ENCODE measurements around the gene RAB6B. TPM values are rescaled to one million over a fixed set of nuclear protein-coding genes. Genes with fewer than 3 reads are reported as not detected.

RAB6B gene
- polyA plus RNA-seq, 1 donor from 2014 or later, result 57.5 TPM

- Histone ChIP-seq H2AFZ (ENCODE audit: low read depth, low read length) (peak within 1 kb of the TSS; percentile 75), H3K27me3 (ENCODE audit: insufficient read depth, low read depth, low read length) (no peaks in the 10 kb centered on the region), H3K79me2 (replicated peaks; ENCODE audit: insufficient read depth, low read length) (peaks cover 5% of the 10 kb centered on the region), H3K9me3 (ENCODE audit: low read length) (no peaks in the 10 kb centered on the region), H3K9ac (ENCODE audit: low read length) (peak within 1 kb of the TSS; percentile 74), H4K20me1 (ENCODE audit: insufficient read depth) (no peaks in the 10 kb centered on the region), H3F3A (ENCODE audit: insufficient read depth, low read length, poor library complexity, severe bottlenecking) (no peaks in the 10 kb centered on the region), H3K36me3 (ENCODE audit: insufficient read depth, low read length) (no peaks in the 10 kb centered on the region), H3K4me3 (ENCODE audit: low read length) (peak within 1 kb of the TSS; percentile 90), H3K4me2 (ENCODE audit: low read length) (peak within 1 kb of the TSS; percentile 84), H3K9me2 (ENCODE audit: insufficient read depth, low read length) (no peaks in the 10 kb centered on the region), H3K27ac (ENCODE audit: low read length) (peak within 1 kb of the TSS; percentile 59)
- TF ChIP-seq TAF1 (IDR thresholded peaks at IDR 0.05; ENCODE audit: low read depth) (peak; percentile 79), CTCF (IDR thresholded peaks at IDR 0.05; ENCODE audit: poor library complexity, severe bottlenecking) (peak; percentile 1), EP300 (conservative IDR thresholded peaks at IDR 0.05; ENCODE audit: poor library complexity, severe bottlenecking) (no peak), POLR2AphosphoS5 (IDR thresholded peaks at IDR 0.05) (peak; percentile 86), MXI1 (conservative IDR thresholded peaks at IDR 0.05; ENCODE audit: poor library complexity, severe bottlenecking) (peak; percentile 99), RAD21 (conservative IDR thresholded peaks at IDR 0.05) (peak; percentile 23)
These were observed 89.8 kb downstream of the RAB6B start, which contains the start of gene SRPRB for GRCh38 chr3:133805702-133806475. SRPRB (plus strand) TSS chr3:133805815; CDS start chr3:133805849, 34 bp downstream.

GRCh38 chr3:133805384-133805701 lies 90.3 kb downstream of the RAB6B start:
- Histone ChIP-seq H3K9ac (ENCODE audit: low read length) (no peak overlapping the region), H3K9me2 (ENCODE audit: insufficient read depth, low read length) (no peaks in the 10 kb centered on the region), H3K9me3 (ENCODE audit: low read length) (no peaks in the 10 kb centered on the region), H3K4me2 (ENCODE audit: low read length) (peak overlapping the region; percentile 60), H3K79me2 (replicated peaks; ENCODE audit: insufficient read depth, low read length) (peaks cover 5% of the 10 kb centered on the region), H3F3A (ENCODE audit: insufficient read depth, low read length, poor library complexity, severe bottlenecking) (no peaks in the 10 kb centered on the region), H3K36me3 (ENCODE audit: insufficient read depth, low read length) (no peaks in the 10 kb centered on the region), H2AFZ (ENCODE audit: low read depth, low read length) (peak overlapping the region; percentile 75), H3K27me3 (ENCODE audit: insufficient read depth, low read depth, low read length) (no peaks in the 10 kb centered on the region), H3K4me3 (ENCODE audit: low read length) (peak overlapping the region; percentile 90), H3K27ac (ENCODE audit: low read length) (no peak overlapping the region), H4K20me1 (ENCODE audit: insufficient read depth) (no peaks in the 10 kb centered on the region)
- no peak for TF ChIP-seq SMC3 (conservative IDR thresholded peaks at IDR 0.05; ENCODE audit: poor library complexity)
- no peak for TF ChIP-seq MXI1 (conservative IDR thresholded peaks at IDR 0.05; ENCODE audit: poor library complexity, severe bottlenecking)
- no peak for TF ChIP-seq EZH2 (IDR thresholded peaks at IDR 0.05; ENCODE audit: borderline replicate concordance, insufficient read depth, low read length, poor library complexity, severe bottlenecking)
- no peak for TF ChIP-seq RAD21 (conservative IDR thresholded peaks at IDR 0.05)
- TF ChIP-seq REST (IDR thresholded peaks at IDR 0.05; ENCODE audit: borderline replicate concordance), result no peak
- no peak for TF ChIP-seq TAF1 (IDR thresholded peaks at IDR 0.05; ENCODE audit: low read depth)
- no peak for TF ChIP-seq CTCF (IDR thresholded peaks at IDR 0.05; ENCODE audit: poor library complexity, severe bottlenecking)
- no peak for TF ChIP-seq POLR2AphosphoS5 (IDR thresholded peaks at IDR 0.05)
